ENCODE data around the gene STAT2. TPM values are rescaled to one million over a fixed set of nuclear protein-coding genes. Genes with fewer than 3 reads are reported as not detected.
A peak's percentile ranks its signal among the peaks of the same experiment; 100 is the strongest.
"Not testable (repeated sequence)": the region's sequence is repeated elsewhere in the genome, so short reads cannot be mapped to it uniquely, and the experiment has no call there.

STAT2 gene
- total RNA-seq, 1 donor from 2014 or later, result 48.2 TPM

DNA sequence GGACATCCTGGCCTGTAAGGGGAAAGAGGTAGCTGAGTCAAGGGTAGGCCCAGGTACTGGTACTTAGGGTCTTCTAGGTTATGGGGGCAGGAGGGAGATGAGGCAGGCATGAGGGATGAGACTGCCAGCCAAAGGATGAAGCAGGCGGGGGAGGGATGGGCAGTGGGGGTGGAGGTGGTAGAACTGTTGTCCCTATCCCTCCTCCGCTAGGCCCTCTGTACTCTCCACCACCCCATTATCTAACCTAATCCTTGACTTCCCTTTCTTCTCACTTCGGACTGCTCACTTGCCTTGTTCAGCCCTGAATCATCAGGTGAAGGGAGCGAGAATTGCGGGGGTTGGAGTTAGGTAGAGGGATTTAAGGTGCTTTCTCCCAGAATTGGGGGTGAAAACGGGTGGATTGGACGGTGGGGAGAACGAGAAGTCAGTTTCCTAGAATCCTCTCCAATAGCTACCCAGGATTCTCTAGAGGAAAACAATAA is 26.7 kb downstream of the STAT2 start:
- no peak for TF ChIP-seq CTCF (conservative IDR thresholded peaks at IDR 0.05; ENCODE audit: low read depth, low read length)
- peak overlapping the region; percentile 65 for H3K4me3 ChIP-seq (ENCODE audit: low read depth, low read length)
- no peak for DNase-seq (ENCODE audit: low read depth)

- peak overlapping the region; percentile 65 for H3K4me3 ChIP-seq (ENCODE audit: low read depth, low read length)
- TF ChIP-seq CTCF (conservative IDR thresholded peaks at IDR 0.05; ENCODE audit: low read depth, low read length), result no peak
- no peak for DNase-seq (ENCODE audit: low read depth)
These were observed 27.3 kb downstream of the STAT2 start for GRCh38 chr12:56332512-56333196.

DNA sequence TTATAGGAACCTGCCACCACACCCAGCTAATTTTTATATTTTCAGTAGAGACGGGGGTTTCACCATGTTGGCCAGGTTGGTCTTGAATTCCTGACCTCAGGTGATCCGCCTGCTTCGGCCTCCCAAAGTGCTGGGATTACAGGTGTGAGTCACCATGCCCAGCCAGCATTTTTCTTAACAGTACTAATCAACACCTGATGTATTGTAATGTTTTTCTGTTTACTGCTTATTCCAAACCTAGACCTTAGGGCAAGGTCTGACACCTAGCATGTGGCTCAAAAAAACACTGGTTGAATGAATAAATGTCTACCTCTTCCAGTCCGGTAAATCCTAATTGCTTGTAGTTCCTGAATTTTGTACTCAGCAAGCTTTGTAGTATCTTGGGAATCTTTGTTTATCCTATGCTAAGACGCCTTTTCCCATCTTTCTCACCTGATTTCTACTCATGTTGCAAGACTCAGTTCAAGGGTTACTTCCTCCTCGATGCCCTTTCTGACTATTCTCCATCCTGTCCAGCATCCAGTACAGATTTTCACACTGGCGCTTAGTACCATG is 28.9 kb downstream of the STAT2 start:
- H3K4me3 ChIP-seq (ENCODE audit: low read depth, low read length), result no peak overlapping the region
- no peak for TF ChIP-seq CTCF (conservative IDR thresholded peaks at IDR 0.05; ENCODE audit: low read depth, low read length)
- DNase-seq (ENCODE audit: low read depth), result no peak

DNA sequence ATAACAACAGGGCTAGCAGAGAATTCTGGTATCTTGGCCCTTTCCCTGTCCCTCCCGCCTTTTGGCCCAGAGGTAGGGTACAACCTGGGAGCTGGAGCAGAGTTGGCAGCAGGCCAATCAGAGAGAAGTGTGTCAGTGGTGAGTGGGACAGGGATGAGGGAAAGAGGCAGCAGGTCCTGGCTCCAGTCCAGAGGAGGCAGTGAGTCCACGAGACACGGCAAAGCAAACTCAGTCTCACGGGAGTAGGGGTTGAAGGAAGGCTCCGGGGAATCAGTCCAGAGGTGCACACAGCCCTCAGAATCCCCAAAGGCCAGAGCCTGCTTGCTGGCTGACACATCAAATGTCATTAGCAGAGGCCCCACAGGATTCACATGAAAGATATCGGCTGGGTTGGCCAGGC is 33.4 kb downstream of the STAT2 start:
- no peak for DNase-seq (ENCODE audit: low read depth)
- H3K4me3 ChIP-seq (ENCODE audit: low read depth, low read length), result no peak overlapping the region
- TF ChIP-seq CTCF (conservative IDR thresholded peaks at IDR 0.05; ENCODE audit: low read depth, low read length), result no peak

- no peak for DNase-seq (ENCODE audit: low read depth)
- TF ChIP-seq CTCF (conservative IDR thresholded peaks at IDR 0.05; ENCODE audit: low read depth, low read length), result no peak
- H3K4me3 ChIP-seq (ENCODE audit: low read depth, low read length), result no peak overlapping the region
These were observed 33.8 kb downstream of the STAT2 start for GRCh38 chr12:56326126-56326525.

- H3K4me3 ChIP-seq (ENCODE audit: low read depth, low read length), result no peak overlapping the region
- DNase-seq (ENCODE audit: low read depth), result no peak
- TF ChIP-seq CTCF (conservative IDR thresholded peaks at IDR 0.05; ENCODE audit: low read depth, low read length), result no peak
These were observed 35.7 kb downstream of the STAT2 start for GRCh38 chr12:56324206-56324605.

- not testable (repeated sequence) for H3K4me3 ChIP-seq (ENCODE audit: low read depth, low read length); DNase-seq (ENCODE audit: low read depth)
These were observed 38.3 kb downstream of the STAT2 start for GRCh38 chr12:56321610-56322009.
